ENCODE data around the gene PLD5. TPM values are rescaled to one million over a fixed set of nuclear protein-coding genes. Genes with fewer than 3 reads are reported as not detected.
"Not testable (repeated sequence)": the region's sequence is repeated elsewhere in the genome, so short reads cannot be mapped to it uniquely, and the experiment has no call there.

Gene PLD5
- total and polyA plus RNA-seq, 11 donors, result 0.05 to 0.96 (median 0.21) TPM; not detected in 2

DNA sequence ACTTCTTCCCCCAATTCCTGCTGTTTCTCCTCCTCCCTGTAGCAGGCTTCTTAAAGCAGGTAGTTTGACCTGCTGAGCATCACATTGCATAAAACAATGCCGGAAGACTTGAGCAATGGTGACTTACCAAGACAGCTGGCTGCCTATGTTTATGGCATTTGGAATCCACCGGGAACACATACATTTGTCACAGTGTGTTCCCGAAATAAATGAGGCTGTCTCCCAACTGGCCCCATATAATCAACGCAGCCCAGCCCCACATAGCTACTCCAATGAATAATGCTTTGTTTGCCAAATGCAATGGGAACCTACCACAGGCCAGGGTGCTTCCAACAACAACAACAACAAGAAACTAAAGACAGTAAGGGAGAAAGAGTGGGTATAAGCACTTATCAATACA, 339.5 kb downstream of the PLD5 start:
- H3K9me3 ChIP-seq, result no peaks in the 10 kb centered on the region
- ATAC-seq (no peak), DNase-seq (no peak)
- H3K4me3 ChIP-seq, result no peak overlapping the region
- WGBS, 4 donors, result 62 to 68% (median 66%) methylated on average over 4 of the region's 4 CpGs
- H3K36me3 ChIP-seq, result no peaks in the 10 kb centered on the region
- H3K4me1 ChIP-seq, result no peaks in the 10 kb centered on the region
- no peak overlapping the region for H3K27ac ChIP-seq
- intact Hi-C loops (cut with DNase I), result no loop called here
- peaks cover 0 to 4% (median 0%) of the 10 kb centered on the region in 9 donors for H3K27me3 ChIP-seq
- TF ChIP-seq, protein P1, sequence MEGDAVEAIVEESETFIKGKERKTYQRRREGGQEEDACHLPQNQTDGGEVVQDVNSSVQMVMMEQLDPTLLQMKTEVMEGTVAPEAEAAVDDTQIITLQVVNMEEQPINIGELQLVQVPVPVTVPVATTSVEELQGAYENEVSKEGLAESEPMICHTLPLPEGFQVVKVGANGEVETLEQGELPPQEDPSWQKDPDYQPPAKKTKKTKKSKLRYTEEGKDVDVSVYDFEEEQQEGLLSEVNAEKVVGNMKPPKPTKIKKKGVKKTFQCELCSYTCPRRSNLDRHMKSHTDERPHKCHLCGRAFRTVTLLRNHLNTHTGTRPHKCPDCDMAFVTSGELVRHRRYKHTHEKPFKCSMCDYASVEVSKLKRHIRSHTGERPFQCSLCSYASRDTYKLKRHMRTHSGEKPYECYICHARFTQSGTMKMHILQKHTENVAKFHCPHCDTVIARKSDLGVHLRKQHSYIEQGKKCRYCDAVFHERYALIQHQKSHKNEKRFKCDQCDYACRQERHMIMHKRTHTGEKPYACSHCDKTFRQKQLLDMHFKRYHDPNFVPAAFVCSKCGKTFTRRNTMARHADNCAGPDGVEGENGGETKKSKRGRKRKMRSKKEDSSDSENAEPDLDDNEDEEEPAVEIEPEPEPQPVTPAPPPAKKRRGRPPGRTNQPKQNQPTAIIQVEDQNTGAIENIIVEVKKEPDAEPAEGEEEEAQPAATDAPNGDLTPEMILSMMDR (IDR thresholded peaks at IDR 0.05), result no peak
- TF ChIP-seq POLR2A (IDR thresholded peaks at IDR 0.05), result no peak

DNA sequence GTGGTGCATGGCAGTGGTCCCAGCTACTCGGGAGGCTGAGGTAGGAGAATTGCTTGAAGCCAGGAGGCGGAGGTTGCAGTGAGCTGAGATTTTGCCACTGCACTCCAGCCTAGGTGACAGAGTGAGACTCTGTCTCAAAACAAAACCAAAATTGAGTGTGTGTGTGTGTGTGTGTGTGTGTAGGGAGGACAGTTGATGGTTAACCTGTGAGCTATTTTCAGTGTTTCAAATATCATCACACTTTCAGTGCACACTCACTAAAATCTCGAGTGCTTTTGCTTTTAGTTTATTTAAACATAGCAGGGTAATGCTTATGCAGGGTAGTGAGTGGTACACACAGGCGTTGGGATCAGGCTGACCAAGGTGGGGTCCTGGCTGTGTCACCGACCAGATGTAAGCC, 344.7 kb downstream of the PLD5 start:
- H3K27ac ChIP-seq; H3K36me3 ChIP-seq; ATAC-seq; H3K4me1 ChIP-seq; intact Hi-C loops (cut with DNase I); H3K4me3 ChIP-seq; H3K27me3 ChIP-seq; DNase-seq: not testable (repeated sequence)
- 49 to 74% (median 65%) methylated on average over 5 of the region's 5 CpGs for WGBS, 4 donors
- H3K9me3 ChIP-seq, result peaks cover 0 to 18% (median 6%) of the 10 kb centered on the region in 12 donors

DNA sequence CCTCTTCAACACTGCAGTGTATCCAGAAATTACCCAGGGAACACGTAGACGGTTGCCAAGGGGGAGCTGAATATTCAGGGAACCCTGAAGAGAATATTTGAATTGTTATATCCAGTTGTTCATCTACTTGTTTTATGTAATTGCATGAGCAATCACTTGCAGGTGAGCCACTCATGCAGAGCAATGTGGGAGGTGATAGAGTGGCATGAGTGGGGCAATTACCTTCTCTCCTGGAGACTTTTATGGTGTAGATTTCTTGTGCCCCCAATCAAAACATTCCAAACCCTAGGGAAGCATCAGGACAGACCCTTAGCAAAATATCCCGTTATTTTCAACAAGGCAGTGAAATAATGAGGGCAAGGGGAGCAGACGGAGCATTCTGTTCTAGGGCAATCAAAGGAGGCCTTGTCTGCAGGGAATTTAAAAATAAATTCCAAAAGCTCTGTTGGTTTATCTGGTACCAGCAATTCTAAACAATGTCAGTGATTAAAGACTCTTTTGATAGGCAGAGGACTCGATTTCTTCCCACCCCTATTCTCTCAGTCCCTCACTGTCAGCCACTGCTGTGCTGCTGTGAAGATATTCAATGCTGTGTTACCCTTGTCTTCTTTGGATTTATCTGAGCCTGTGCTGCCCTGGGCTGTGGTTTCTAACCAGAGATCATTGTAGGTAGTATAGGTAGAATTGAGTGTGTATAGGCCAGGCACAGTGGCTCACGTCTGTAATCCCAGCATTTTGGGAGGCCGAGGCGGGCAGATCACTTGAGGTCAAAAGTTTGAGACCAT, 345.4 kb downstream of the PLD5 start:
- TF ChIP-seq, protein P1 (IDR thresholded peaks at IDR 0.05), result no peak
- TF ChIP-seq POLR2A (IDR thresholded peaks at IDR 0.05), result no peak
- H3K4me3 ChIP-seq, result no peak overlapping the region
- no peaks in the 10 kb centered on the region for H3K4me1 ChIP-seq
- ATAC-seq (no peak), DNase-seq (no peak)
- WGBS, 4 donors, result 43 to 56% (median 49%) methylated on average over 8 of the region's 8 CpGs
- H3K9me3 ChIP-seq, result peaks cover 0 to 18% (median 6%) of the 10 kb centered on the region in 12 donors
- no peaks in the 10 kb centered on the region for H3K36me3 ChIP-seq
- intact Hi-C loops (cut with DNase I), result no loop called here
- no peaks in the 10 kb centered on the region for H3K27me3 ChIP-seq
- no peak overlapping the region for H3K27ac ChIP-seq

DNA sequence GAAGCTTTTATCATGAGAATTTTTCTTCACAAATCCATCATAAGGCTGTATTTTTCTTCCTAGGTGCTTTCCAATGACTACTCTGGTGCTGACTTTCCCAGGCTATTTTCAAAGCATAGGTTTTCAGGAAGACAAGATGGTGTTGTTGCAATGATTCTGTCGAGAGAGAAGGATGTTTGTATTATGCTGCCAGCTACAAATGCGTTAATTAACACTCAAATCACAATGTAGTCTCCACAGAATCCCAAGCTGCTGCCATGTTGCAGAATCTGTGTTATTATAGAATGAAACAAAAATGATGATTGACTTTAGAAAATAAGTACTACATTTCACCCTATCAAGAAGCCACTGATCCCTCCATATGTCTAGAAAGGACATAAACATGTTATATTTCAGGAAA, 346.1 kb downstream of the PLD5 start:
- TF ChIP-seq, protein P1 (IDR thresholded peaks at IDR 0.05), result no peak
- TF ChIP-seq POLR2A (IDR thresholded peaks at IDR 0.05), result no peak
- Histone ChIP-seq H3K9me3 (peaks cover 0 to 18% (median 6%) of the 10 kb centered on the region in 12 donors), H3K4me3 (no peak overlapping the region), H3K27ac (no peak overlapping the region), H3K36me3 (no peaks in the 10 kb centered on the region), H3K27me3 (no peaks in the 10 kb centered on the region), H3K4me1 (no peaks in the 10 kb centered on the region)
- WGBS, 4 donors, result 33 to 55% (median 49%) methylated on average over 2 of the region's 2 CpGs
- DNase-seq (no peak), ATAC-seq (no peak)
- intact Hi-C loops (cut with DNase I), result no loop called here

DNA sequence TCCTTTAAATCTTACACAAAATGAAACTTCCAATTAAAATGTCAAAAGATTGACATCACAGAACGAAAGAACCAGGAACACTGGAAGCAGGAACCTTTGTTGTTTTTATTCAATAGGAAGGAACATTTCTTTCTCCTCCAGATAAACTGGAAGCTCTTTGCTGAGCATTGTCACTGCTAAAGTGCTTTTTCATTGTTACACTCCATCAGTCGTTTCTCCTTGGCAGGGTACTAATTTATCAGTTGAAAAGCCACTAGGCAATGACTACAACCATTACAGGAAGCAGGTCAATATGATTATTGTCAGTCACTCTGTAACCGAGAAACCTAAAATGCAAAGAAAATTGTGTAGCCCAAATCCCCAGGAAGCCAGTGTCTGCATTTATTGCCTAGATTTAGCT, 362.4 kb downstream of the PLD5 start:
- Histone ChIP-seq H3K4me3 (no peak overlapping the region), H3K9me3 (no peaks in the 10 kb centered on the region), H3K4me1 (no peaks in the 10 kb centered on the region), H3K36me3 (no peaks in the 10 kb centered on the region), H3K27me3 (no peaks in the 10 kb centered on the region), H3K27ac (no peak overlapping the region)
- TF ChIP-seq, protein P1 (IDR thresholded peaks at IDR 0.05), result no peak
- 42 to 55% (median 49%) methylated on average over 3 of the region's 3 CpGs for WGBS, 4 donors
- DNase-seq, result no peak
- ATAC-seq, result no peak
- intact Hi-C loops (cut with DNase I), result no loop called here
